Breast epithelium (tissue), 4 donors: ENCODE measurements around the gene TNS1. TPM values are rescaled to one million over a fixed set of nuclear protein-coding genes. Genes with fewer than 3 reads are reported as not detected.
A peak's percentile ranks its signal among the peaks of the same experiment; 100 is the strongest.

Source experiments
- DNase-seq, 2 donors: peaks; one replicate each; pipeline ENCODE4 v3.0.0-alpha.2; 2019; ENCODE audit warnings: low spot score in 2 of 2
- H3K27ac ChIP-seq, 2 donors: fragments of 200-600 bp; sonication (generic) in 1 of 2; one replicate each; pipeline ENCODE4 v1.5.1; 2016 to 2019; ENCODE audit warnings: mild to moderate bottlenecking in 1 of 2
- H3K27me3 ChIP-seq, 2 donors: fragments of 200-600 bp; sonication (generic) in 1 of 2; one replicate each; pipeline versions ENCODE4 v1.5.1 to v1.6.0; 2017 to 2019; ENCODE audit warnings: control low read depth in 1 of 2, mild to moderate bottlenecking in 1 of 2
- H3K36me3 ChIP-seq: fragments of 200-600 bp; one replicate; pipeline ENCODE4 v1.5.1; 2019
- H3K4me1 ChIP-seq, 2 donors: fragments of 200-600 bp; sonication (generic); one replicate each; pipeline ENCODE4 v1.5.1; 2016 to 2019; ENCODE audit warnings: control low read depth in 1 of 2
- H3K4me3 ChIP-seq, 3 donors: fragments of 200-600 bp; sonication (generic); 1 replicate in 2 of 3; 2 replicates in 1 of 3; pipeline ENCODE4 v1.5.1; 2016 to 2019; ENCODE audit warnings: mild to moderate bottlenecking in 3 of 3, moderate library complexity in 2 of 3
- H3K9me3 ChIP-seq, 2 donors: fragments of 200-600 bp; sonication (generic) in 1 of 2; one replicate each; pipeline ENCODE4 v1.5.1; 2016 to 2019; ENCODE audit warnings: control low read depth in 1 of 2
- CTCF ChIP-seq, 3 donors: fragments of 450-650 bp; IDR thresholded peaks; one replicate each; pipeline ENCODE4 v1.5.1; 2016 to 2017; ENCODE audit warnings: antibody characterized with exemption in 3 of 3, mild to moderate bottlenecking in 3 of 3, moderate library complexity in 3 of 3
- POLR2A ChIP-seq: fragments of 450-650 bp; IDR thresholded peaks from one replicate; pipeline ENCODE4 v1.6.1; 2016; ENCODE audit warnings: antibody characterized with exemption, mild to moderate bottlenecking, moderate library complexity
- POLR2AphosphoS5 ChIP-seq, 3 donors: sonication (generic); formaldehyde crosslinking; IDR thresholded peaks; one replicate each; pipeline ENCODE4 v1.6.1; 2017; ENCODE audit warnings: antibody characterized with exemption in 3 of 3
- intact Hi-C: fragments of 100-400 bp; cut with DNase I; formaldehyde crosslinking; loops from one replicate; pipeline ENCODE4 v1.15.1; 2023; ENCODE audit warnings: low total_unique reads
- total RNA-seq, 3 donors: library from RNA; depleted of rRNA; stranded (reverse); fragments of >200 nt; gene quantifications; one replicate each; pipeline ENCODE4 v1.1.0, GENCODE V29; 2016

The TNS1 gene
- total RNA-seq, 3 donors from 2014 or later = 141 to 577 (median 154) TPM

GRCh38 chr2:217795706-217796465, 206.9 kb downstream of the TNS1 start:
- H3K36me3 ChIP-seq = no peaks in the 10 kb centered on the region
- intact Hi-C loops = no loop called here
- H3K4me1 ChIP-seq = no peaks in the 10 kb centered on the region
- H3K4me3 ChIP-seq = no peak overlapping the region
- TF ChIP-seq CTCF (IDR thresholded peaks at IDR 0.05) = no peak
- no peak for TF ChIP-seq POLR2AphosphoS5 (IDR thresholded peaks at IDR 0.05)
- no peak for TF ChIP-seq POLR2A
- DNase-seq = no peak
- H3K9me3 ChIP-seq = no peaks in the 10 kb centered on the region
- H3K27me3 ChIP-seq = no peaks in the 10 kb centered on the region
- peak overlapping the region in 1 of 2 donors; percentile 21 for H3K27ac ChIP-seq

- no peaks in the 10 kb centered on the region for H3K9me3 ChIP-seq
- intact Hi-C loops = no loop called here
- no peak for DNase-seq
- H3K4me1 ChIP-seq = no peaks in the 10 kb centered on the region
- H3K4me3 ChIP-seq = no peak overlapping the region
- no peak for TF ChIP-seq POLR2A
- TF ChIP-seq CTCF (IDR thresholded peaks at IDR 0.05) = no peak
- H3K27ac ChIP-seq = peak overlapping the region in 1 of 2 donors; percentile 21
- no peaks in the 10 kb centered on the region for H3K27me3 ChIP-seq
- H3K36me3 ChIP-seq = no peaks in the 10 kb centered on the region
These were observed 207.7 kb downstream of the TNS1 start for GRCh38 chr2:217795067-217795466.

GRCh38 chr2:217794133-217794986, 208.4 kb downstream of the TNS1 start:
- Histone ChIP-seq H3K36me3 (no peaks in the 10 kb centered on the region), H3K4me1 (no peaks in the 10 kb centered on the region), H3K27me3 (no peaks in the 10 kb centered on the region), H3K27ac (peak overlapping the region in 1 of 2 donors; percentile 3), H3K9me3 (no peaks in the 10 kb centered on the region), H3K4me3 (no peak overlapping the region)
- DNase-seq = no peak
- intact Hi-C loops = loop anchor here (5.0 kb wide), 1 partner anchor 198 kb away; no protein-coding TSS in a partner anchor
- TF ChIP-seq CTCF (IDR thresholded peaks at IDR 0.05) (no peak), POLR2A (no peak), POLR2AphosphoS5 (IDR thresholded peaks at IDR 0.05) (no peak)

GRCh38 chr2:217793566-217794132, 209.1 kb downstream of the TNS1 start:
- TF ChIP-seq POLR2AphosphoS5 (IDR thresholded peaks at IDR 0.05) = no peak
- TF ChIP-seq CTCF (IDR thresholded peaks at IDR 0.05) = no peak
- no peak for TF ChIP-seq POLR2A
- no peaks in the 10 kb centered on the region for H3K4me1 ChIP-seq
- no peak for DNase-seq
- no peaks in the 10 kb centered on the region for H3K27me3 ChIP-seq
- H3K4me3 ChIP-seq = no peak overlapping the region
- peak overlapping the region in 1 of 2 donors; percentile 3 for H3K27ac ChIP-seq
- no peaks in the 10 kb centered on the region for H3K9me3 ChIP-seq
- intact Hi-C loops = loop anchor here (5.0 kb wide), 1 partner anchor 199 kb away; no protein-coding TSS in a partner anchor
- no peaks in the 10 kb centered on the region for H3K36me3 ChIP-seq
